Kidney (tissue), 22 donors: ENCODE data around the gene SGSM2. TPM values are rescaled to one million over a fixed set of nuclear protein-coding genes. Genes with fewer than 3 reads are reported as not detected.

Source experiments
- DNase-seq, 5 donors: peaks; one replicate each; pipeline ENCODE4 v3.0.0-alpha.2; 2013 to 2020
- FAIRE-seq: peaks from 2 replicates; lab custom pipeline; 2012; peaks lifted over from hg19 to GRCh38; lab: Jason Lieb, UNC
- H3K27ac ChIP-seq, 2 donors: one replicate each; pipeline ENCODE4 v1.7.0; 2013; ENCODE audit warnings: low read depth in 2 of 2, low read length in 2 of 2, inconsistent platforms in 1 of 2
- H3K27me3 ChIP-seq: one replicate; pipeline ENCODE4 v1.7.1; 2013; ENCODE audit warnings: low read length, inconsistent platforms; ENCODE audit not compliant: control insufficient read depth, insufficient read depth
- H3K36me3 ChIP-seq, 3 donors: one replicate each; pipeline versions ENCODE4 v1.7.0 to v1.7.1; 2013; ENCODE audit warnings: low read length in 3 of 3, control low read depth in 1 of 3, inconsistent platforms in 1 of 3; ENCODE audit not compliant: insufficient read depth in 3 of 3, control insufficient read depth in 2 of 3
- H3K4me1 ChIP-seq, 3 donors: one replicate each; pipeline versions ENCODE4 v1.7.0 to v1.7.1; 2013; ENCODE audit warnings: low read length in 3 of 3, inconsistent platforms in 1 of 3, low read depth in 1 of 3; ENCODE audit not compliant: control insufficient read depth in 2 of 3, insufficient read depth in 2 of 3
- H3K4me3 ChIP-seq, 3 donors: one replicate each; pipeline versions ENCODE4 v1.7.0 to v1.8.1; 2013; ENCODE audit warnings: low read length in 3 of 3, control low read depth in 1 of 3, inconsistent platforms in 1 of 3
- H3K9ac ChIP-seq, 3 donors: one replicate each; pipeline versions ENCODE4 v1.7.0 to v1.7.1; 2013; ENCODE audit warnings: low read length in 3 of 3, control low read depth in 1 of 3, inconsistent platforms in 1 of 3
- H3K9me3 ChIP-seq, 3 donors: one replicate each; pipeline versions ENCODE4 v1.7.0 to v1.7.1; 2013; ENCODE audit warnings: low read length in 3 of 3, control low read depth in 1 of 3, inconsistent platforms in 1 of 3; ENCODE audit not compliant: control insufficient read depth in 2 of 3, insufficient read depth in 1 of 3
- CTCF ChIP-seq: IDR thresholded peaks from 3 replicates; pipeline ENCODE4 v1.5.1; 2012; ENCODE audit warnings: mild to moderate bottlenecking, moderate library complexity, borderline replicate concordance; ENCODE audit not compliant: insufficient read depth; ENCODE audit errors: extremely low read depth
- intact Hi-C: fragments of 100-400 bp; cut with DNase I; formaldehyde crosslinking; loops from one replicate; pipeline ENCODE4 v1.11.1; 2022
- long read RNA-seq, 10 donors: library from polyadenylated mRNA in 1 of 10; unstranded in 1 of 10; transcript quantifications; one replicate each; pipeline ENCODE4 v2.0.0 and lab custom pipeline, GENCODE V29; 2021 to 2026
- polyA plus RNA-seq: library from polyadenylated mRNA; stranded (reverse); fragments of 350-450 nt; fragmentation: Illumina TruSeq; extraction: RNeasy Lipid Tissue Mini Kit (QIAGEN cat#74804); gene quantifications from one replicate; pipeline ENCODE4 v1.2.3, GENCODE V29; 2014; ENCODE audit warnings: low read depth, low replicate concordance; ENCODE audit not compliant: insufficient read depth
- total RNA-seq: library from RNA; stranded (reverse); fragmentation: NEBNext Ultra II Directional; extraction: Animal tissue kit (Norgen Biotek cat#: 25700); gene quantifications from one replicate; pipeline ENCODE4 v1.2.1, GENCODE V29; 2021
- donor health status: control.
- donor health status: control.
- donor health status: control.
- donor health status: control.
- donor health status: control.
- donor health status: DM: yes; HTN: yes; CAD: no.
- donor health status: Normal renal cell carcinoma (clear cell type).

SGSM2 gene
- total RNA-seq: 58.0 TPM
- polyA plus RNA-seq: 33.7 TPM
- long read RNA-seq, donor 1, partial matches to known transcripts: 0 of 6 reads
- long read RNA-seq, donor 1, other reads (novel, unspliced or antisense): 0 of 6 reads
- long read RNA-seq, donor 2, partial matches to known transcripts: 5 of 15 reads
- long read RNA-seq, donor 2, other reads (novel, unspliced or antisense): 5 of 15 reads
- long read RNA-seq, donor 3, full-length matches to known transcripts: 9 of 18 reads
- long read RNA-seq, donor 3, partial matches to known transcripts: 9 of 18 reads
- long read RNA-seq, donor 3, other reads (novel, unspliced or antisense): 0 of 18 reads
- long read RNA-seq, donor 4, full-length matches to known transcripts: 6 of 6 reads
- long read RNA-seq, donor 4, partial matches to known transcripts: 0 of 6 reads
- long read RNA-seq, donor 4, other reads (novel, unspliced or antisense): 0 of 6 reads
- long read RNA-seq, donor 5: 0 reads
- long read RNA-seq, donor 6, partial matches to known transcripts: 0 of 2 reads
- long read RNA-seq, donor 6, other reads (novel, unspliced or antisense): 0 of 2 reads
- long read RNA-seq, donor 7, full-length matches to known transcripts: 12 of 64 reads
- long read RNA-seq, donor 7, partial matches to known transcripts: 18 of 64 reads
- long read RNA-seq, donor 7, other reads (novel, unspliced or antisense): 34 of 64 reads
- long read RNA-seq, donor 8, full-length matches to known transcripts: 4 of 4 reads
- long read RNA-seq, donor 8, partial matches to known transcripts: 0 of 4 reads
- long read RNA-seq, donor 8, other reads (novel, unspliced or antisense): 0 of 4 reads
- long read RNA-seq, donor 9, partial matches to known transcripts: 0 of 1 reads
- long read RNA-seq, donor 9, other reads (novel, unspliced or antisense): 0 of 1 reads
- long read RNA-seq, donor 10, full-length matches to known transcripts: 11 of 11 reads
- long read RNA-seq, donor 10, partial matches to known transcripts: 0 of 11 reads
- long read RNA-seq, donor 10, other reads (novel, unspliced or antisense): 0 of 11 reads

- Histone ChIP-seq H3K9me3 (no peaks in the 10 kb centered on the region), H3K9ac (peak within 1 kb of the TSS; percentile 40 to 83 (median 55)), H3K27me3 (no peaks in the 10 kb centered on the region), H3K4me1 (peaks cover 0 to 9% (median 6%) of the 10 kb centered on the region in 3 donors), H3K4me3 (peak within 1 kb of the TSS; percentile 90 to 99 (median 94)), H3K27ac (peak within 1 kb of the TSS; percentile 91 to 93), H3K36me3 (peaks cover 17 to 22% (median 19%) of the 10 kb centered on the region in 3 donors)
- TF ChIP-seq CTCF: no peak
- DNase-seq (peak; percentile 82 to 88 (median 87)), FAIRE-seq (no peak)
- intact Hi-C loops: no loop called here
These were observed at the start of gene SGSM2 for GRCh38 chr17:2336852-2337543. Gene SGSM2, plus strand, starts transcription at chr17:2337501. Its CDS starts 188 bp downstream, at chr17:2337689.

- FAIRE-seq (no peak), DNase-seq (no peak)
- Histone ChIP-seq H3K9ac (no peak overlapping the region), H3K27me3 (no peaks in the 10 kb centered on the region), H3K4me3 (no peak overlapping the region), H3K4me1 (no peaks in the 10 kb centered on the region), H3K9me3 (no peaks in the 10 kb centered on the region), H3K36me3 (peaks cover 7 to 43% (median 24%) of the 10 kb centered on the region in 3 donors), H3K27ac (no peak overlapping the region)
- no peak for TF ChIP-seq CTCF
- intact Hi-C loops: no loop called here
These were observed 47.3 kb upstream of the SGSM2 start for GRCh38 chr17:2289878-2290478.

GRCh38 chr17:2292100-2292499 lies 45.2 kb upstream of the SGSM2 start:
- DNase-seq (no peak), FAIRE-seq (no peak)
- Histone ChIP-seq H3K4me1 (no peaks in the 10 kb centered on the region), H3K36me3 (peaks cover 16 to 59% (median 37%) of the 10 kb centered on the region in 3 donors), H3K4me3 (no peak overlapping the region), H3K9me3 (no peaks in the 10 kb centered on the region), H3K27ac (no peak overlapping the region), H3K9ac (no peak overlapping the region), H3K27me3 (no peaks in the 10 kb centered on the region)
- no peak for TF ChIP-seq CTCF
- intact Hi-C loops: no loop called here
